GM12865 (cell line): Measurements from ENCODE around the gene MDM2.

Experiments used
- DNase-seq: peaks from one replicate; pipeline ENCODE4 v3.0.0; 2010; ENCODE audit warnings: low read depth
- H3K4me3 ChIP-seq: 2 replicates; pipeline ENCODE4 v1.5.1; 2011; ENCODE audit warnings: mild to moderate bottlenecking, low read depth, low read length, control low read depth
- CTCF ChIP-seq: IDR thresholded peaks from 2 replicates; pipeline ENCODE4 v1.5.1; 2011; ENCODE audit warnings: low read length, control low read depth, low read depth, inconsistent platforms; ENCODE audit not compliant: insufficient read depth; ENCODE audit errors: missing control alignments

Gene MDM2

GRCh38 chr12:68896881-68897540 is 89.0 kb downstream of the MDM2 start:
- no peak overlapping the region for H3K4me3 ChIP-seq
- TF ChIP-seq CTCF, result no peak
- DNase-seq, result peak; percentile 21

- TF ChIP-seq CTCF, result no peak
- H3K4me3 ChIP-seq, result no peak overlapping the region
- DNase-seq, result no peak
These were observed 91.3 kb downstream of the MDM2 start for GRCh38 chr12:68899251-68899771.

- no peak overlapping the region for H3K4me3 ChIP-seq
- no peak for TF ChIP-seq CTCF
- DNase-seq, result no peak
These were observed 92.3 kb downstream of the MDM2 start for GRCh38 chr12:68900241-68900640.
